Activated CD8-positive, alpha-beta memory T cell treated with anti-CD3 and anti-CD28 coated beads, Interleukin-2, amount 10 ng/mL, durations not matched to agents 7 days and 5 days (primary cell): ENCODE data around the gene SRRM2. TPM values are rescaled to one million over a fixed set of nuclear protein-coding genes. Genes with fewer than 3 reads are reported as not detected.
A peak's percentile ranks its signal among the peaks of the same experiment; 100 is the strongest.

Experiments used
- ATAC-seq: fragments of 150-1000 bp; cut with Tn5 transposase; one replicate; pipeline ENCODE4 v1.10.0; 2021; ENCODE audit warnings: moderate library complexity
- CTCF ChIA-PET: fragments of 350-600 bp; sonication (Branson Sonifier 250); formaldehyde crosslinking; loops from one replicate; lab custom pipeline; 2021; ENCODE audit warnings: antibody characterized with exemption; lab: Charles Lee
- DNase-seq: peaks from one replicate; pipeline ENCODE4 v3.0.0-alpha.2; 2020
- H3K27ac Mint-ChIP-seq: one replicate; pipeline ENCODE4 v1.8.0; 2021; ENCODE audit warnings: mild to moderate bottlenecking, mixed read lengths
- H3K27me3 Mint-ChIP-seq: one replicate; pipeline ENCODE4 v1.8.0; 2021; ENCODE audit warnings: mixed read lengths
- H3K36me3 Mint-ChIP-seq: one replicate; pipeline ENCODE4 v1.8.0; 2021; ENCODE audit warnings: mild to moderate bottlenecking, mixed read lengths
- H3K4me1 Mint-ChIP-seq: one replicate; pipeline ENCODE4 v1.8.0; 2021; ENCODE audit warnings: mixed read lengths
- H3K4me3 Mint-ChIP-seq: one replicate; pipeline ENCODE4 v1.8.0; 2021; ENCODE audit warnings: mild to moderate bottlenecking, moderate library complexity, mixed read lengths
- H3K9me3 Mint-ChIP-seq: one replicate; pipeline ENCODE4 v1.8.0; 2022; ENCODE audit warnings: low read depth, mixed read lengths
- total RNA-seq, 2 experiments: library from RNA; stranded (reverse); gene quantifications; one replicate each; pipeline ENCODE4 v1.2.3, GENCODE V29; 2021

SRRM2 gene
- total RNA-seq, 2 experiments from 2014 or later: 631 to 651 TPM

DNA sequence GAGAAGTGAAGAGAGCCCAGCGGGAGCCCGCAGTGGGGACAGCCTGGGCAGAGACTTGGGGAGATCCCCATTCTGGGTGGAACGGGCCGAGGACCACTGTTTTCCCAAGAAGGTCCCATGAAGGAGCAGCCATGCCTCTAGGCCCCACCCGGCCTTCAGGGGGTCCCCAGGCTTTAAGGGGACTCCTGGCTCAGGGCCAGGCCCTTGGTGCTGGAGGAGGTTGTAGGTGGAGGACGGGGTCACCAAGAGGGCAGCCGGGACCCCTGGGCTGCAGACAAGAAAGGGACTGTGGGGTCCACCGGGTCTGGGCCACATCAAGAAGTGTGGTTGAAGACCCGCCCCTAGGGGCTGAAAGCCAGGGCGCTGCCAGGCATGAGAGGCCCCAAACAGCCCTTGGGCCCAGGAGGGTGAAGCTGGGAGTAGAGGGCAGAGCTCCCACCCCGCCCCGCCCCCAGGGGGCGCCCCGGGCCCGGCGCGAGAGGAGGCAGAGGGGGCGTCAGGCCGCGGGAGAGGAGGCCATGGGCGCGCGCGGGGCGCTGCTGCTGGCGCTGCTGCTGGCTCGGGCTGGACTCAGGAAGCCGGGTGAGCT is 64.4 kb downstream of the SRRM2 start, which contains the start of gene PRSS21:
Gene PRSS21 (plus strand): TSS at position 487 of the 589 bp plus-strand sequence. CDS start 32 bp downstream, at position 519.
- DNase-seq: no peak
- Mint-ChIP-seq H3K9me3 (no peaks in the 10 kb centered on the region), H3K4me1 (peaks cover 1% of the 10 kb centered on the region), H3K36me3 (no peaks in the 10 kb centered on the region), H3K4me3 (peak within 1 kb of the TSS; percentile 33), H3K27ac (no peak within 1 kb of the TSS), H3K27me3 (peaks cover under 1% of the 10 kb centered on the region)
- CTCF ChIA-PET: interaction anchor here (0.7 to 1.7 kb wide), 3 partner anchors 22 to 51 kb away, joined by 3 to 4 read pairs (median 3); no protein-coding TSS in a partner anchor
- peak; percentile 72 for ATAC-seq

DNA sequence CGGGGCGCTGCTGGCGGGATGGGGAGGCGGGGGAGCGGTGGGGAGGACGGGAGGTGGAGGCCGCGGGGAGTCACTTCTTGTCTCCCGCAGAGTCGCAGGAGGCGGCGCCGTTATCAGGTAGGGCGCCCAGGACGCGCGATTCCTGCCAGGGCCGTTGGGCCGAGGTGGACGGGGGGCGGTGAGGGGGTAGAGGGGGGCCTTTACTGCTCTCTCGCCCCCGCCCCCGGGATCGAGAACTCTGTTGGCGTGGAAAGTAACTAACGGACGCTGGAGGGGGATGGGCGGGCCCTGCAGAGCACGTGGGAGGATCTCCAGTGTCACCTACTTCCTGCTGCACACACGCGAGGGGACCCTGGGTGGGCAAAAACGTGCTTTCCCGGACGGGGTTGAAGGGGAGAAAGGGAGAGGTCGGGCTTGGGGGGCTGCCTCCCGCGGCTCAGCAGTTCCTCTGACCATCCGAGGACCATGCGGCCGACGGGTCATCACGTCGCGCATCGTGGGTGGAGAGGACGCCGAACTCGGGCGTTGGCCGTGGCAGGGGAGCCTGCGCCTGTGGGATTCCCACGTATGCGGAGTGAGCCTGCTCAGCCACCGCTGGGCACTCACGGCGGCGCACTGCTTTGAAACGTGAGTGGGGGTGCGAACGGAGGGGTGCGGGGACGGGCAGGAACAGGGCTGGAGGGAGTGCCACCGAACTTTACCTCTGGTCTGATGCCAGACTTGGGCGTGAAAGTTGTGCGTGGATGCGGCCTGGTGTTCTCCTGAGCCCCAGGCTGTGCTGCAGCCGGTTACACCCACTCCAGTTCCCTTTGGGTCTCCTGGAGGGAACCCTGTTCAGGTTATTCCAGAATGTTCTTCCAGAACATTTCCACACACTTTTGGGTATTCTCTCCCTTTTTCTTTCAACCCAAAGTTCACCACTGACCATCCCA is 65.2 kb downstream of the SRRM2 start:
- DNase-seq (no peak), ATAC-seq (peak; percentile 14)
- Mint-ChIP-seq H3K9me3 (no peaks in the 10 kb centered on the region), H3K4me3 (peak overlapping the region; percentile 33), H3K27me3 (peaks cover 3% of the 10 kb centered on the region), H3K36me3 (no peaks in the 10 kb centered on the region), H3K27ac (no peak overlapping the region), H3K4me1 (no peaks in the 10 kb centered on the region)
- CTCF ChIA-PET: interaction anchor here (0.7 to 1.2 kb wide), 2 partner anchors 21 to 26 kb away, joined by 3 read pairs; no protein-coding TSS in a partner anchor

DNA sequence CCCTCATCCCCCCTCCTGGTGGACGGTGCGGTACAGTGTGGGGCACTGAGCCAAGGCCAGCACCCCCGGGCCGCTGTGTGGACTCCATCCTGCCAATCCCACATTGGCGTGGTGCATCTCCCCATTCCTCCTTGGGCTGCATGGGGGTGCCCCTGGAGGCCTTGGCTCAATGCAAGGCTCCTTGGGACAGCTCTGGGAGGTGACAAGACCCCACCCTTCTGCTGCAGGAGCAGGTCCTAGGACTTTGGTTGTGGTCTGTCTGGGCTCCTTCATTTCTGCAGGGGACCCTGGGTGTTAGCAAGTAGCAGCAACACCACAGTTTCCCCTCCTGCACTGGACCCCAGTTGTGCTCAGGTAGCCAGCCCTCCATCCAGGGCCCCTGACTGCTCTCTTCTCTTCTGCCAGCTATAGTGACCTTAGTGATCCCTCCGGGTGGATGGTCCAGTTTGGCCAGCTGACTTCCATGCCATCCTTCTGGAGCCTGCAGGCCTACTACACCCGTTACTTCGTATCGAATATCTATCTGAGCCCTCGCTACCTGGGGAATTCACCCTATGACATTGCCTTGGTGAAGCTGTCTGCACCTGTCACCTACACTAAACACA is 65.9 kb downstream of the SRRM2 start:
- no peaks in the 10 kb centered on the region for H3K9me3 Mint-ChIP-seq
- H3K27me3 Mint-ChIP-seq: peaks cover 3% of the 10 kb centered on the region
- no peak for DNase-seq
- no peak overlapping the region for H3K27ac Mint-ChIP-seq
- ATAC-seq: no peak
- no peaks in the 10 kb centered on the region for H3K4me1 Mint-ChIP-seq
- CTCF ChIA-PET: interaction anchor here (1.2 kb wide), 1 partner anchor 64 kb away, joined by 3 read pairs; the partner anchor contains the start of gene FLYWCH2
- no peaks in the 10 kb centered on the region for H3K36me3 Mint-ChIP-seq
- no peak overlapping the region for H3K4me3 Mint-ChIP-seq

DNA sequence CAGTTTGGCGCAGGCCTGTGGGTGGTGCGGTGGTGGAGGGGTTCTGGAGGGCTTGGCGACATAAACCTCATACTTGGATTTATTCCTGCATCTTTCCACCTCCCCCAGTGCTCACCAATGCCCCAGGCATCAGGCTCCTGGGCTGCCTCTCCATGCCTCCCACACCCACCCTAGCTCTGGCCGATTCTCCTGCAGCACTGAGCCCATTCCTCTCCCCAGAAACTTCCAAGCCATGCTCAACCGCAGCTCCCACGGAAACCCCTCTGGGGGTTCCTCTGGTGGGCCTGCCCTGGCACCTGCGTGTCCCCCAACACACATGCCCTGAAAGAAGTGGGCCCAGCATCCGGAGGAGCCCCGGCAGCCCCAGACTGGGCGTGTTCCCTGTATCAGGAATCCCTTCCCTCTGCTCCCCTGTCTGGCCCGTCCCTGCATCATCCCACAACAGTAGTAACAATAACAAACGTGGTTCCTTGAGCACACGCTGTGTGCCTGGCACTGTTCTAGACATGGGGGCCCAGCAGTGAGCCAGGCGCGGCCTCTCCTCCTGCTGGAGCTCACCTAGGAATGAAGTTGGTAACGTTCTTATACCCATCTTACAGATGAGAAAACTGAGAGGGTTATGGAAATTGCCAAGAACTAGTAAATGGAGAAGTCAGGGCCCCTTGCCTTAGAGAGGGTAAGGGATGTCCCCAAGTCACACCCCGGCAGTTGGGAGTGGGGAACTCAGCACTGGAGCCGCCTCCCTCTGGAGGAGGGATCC is 66.9 kb downstream of the SRRM2 start:
- Mint-ChIP-seq H3K4me1 (no peaks in the 10 kb centered on the region), H3K27ac (no peak overlapping the region), H3K9me3 (no peaks in the 10 kb centered on the region), H3K36me3 (no peaks in the 10 kb centered on the region), H3K4me3 (no peak overlapping the region), H3K27me3 (peaks cover 3% of the 10 kb centered on the region)
- no peak for DNase-seq
- no peak for ATAC-seq
- CTCF ChIA-PET: interaction anchor here (1.2 kb wide), 1 partner anchor 63 kb away, joined by 3 read pairs; the partner anchor contains the start of gene FLYWCH2

DNA sequence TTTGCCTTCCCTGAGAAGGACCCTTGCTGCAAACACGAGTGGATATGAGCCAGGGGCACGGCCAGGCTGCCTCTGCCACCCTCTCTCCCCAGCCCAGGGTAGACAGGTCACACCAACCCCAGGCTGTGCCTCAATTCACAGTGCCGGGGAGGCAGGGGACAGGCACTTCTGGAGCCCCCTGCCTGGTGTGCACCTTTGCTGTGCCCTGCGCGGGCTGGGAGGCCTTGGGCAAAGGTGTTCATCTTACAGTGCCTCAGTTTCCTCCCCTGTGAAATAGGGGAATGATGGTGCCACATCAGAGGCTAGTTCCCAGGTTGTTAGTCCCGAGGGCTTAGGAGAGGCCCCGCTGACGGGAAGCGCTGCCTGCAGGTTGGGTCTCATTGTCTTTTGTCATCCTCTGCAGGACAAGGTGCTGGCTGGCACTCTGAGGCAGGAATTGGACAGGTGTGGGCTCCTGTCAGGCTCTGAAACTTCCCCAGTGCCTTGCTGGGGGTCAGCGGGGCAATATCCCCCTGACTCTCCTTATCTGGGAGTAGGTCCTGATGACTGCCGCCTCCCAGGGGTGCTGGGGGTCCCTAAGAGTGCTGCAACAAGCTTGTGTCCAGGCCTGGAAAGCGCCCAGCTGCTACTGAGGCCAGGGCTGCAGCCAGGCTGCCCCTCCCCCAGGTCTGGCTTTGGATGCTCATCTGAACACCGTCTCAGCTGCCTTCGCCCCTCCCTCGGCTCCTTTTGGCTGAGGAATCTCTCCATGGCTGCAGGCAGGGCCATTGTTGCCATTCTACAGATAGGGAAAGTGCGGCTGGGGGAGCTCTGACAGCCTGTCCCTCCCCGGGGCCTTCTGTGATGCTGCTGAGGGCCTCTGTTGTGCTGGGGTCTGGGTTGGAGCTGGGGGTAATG is 67.7 kb downstream of the SRRM2 start:
- no peaks in the 10 kb centered on the region for H3K9me3 Mint-ChIP-seq
- no peak for ATAC-seq
- no peak overlapping the region for H3K4me3 Mint-ChIP-seq
- H3K36me3 Mint-ChIP-seq: no peaks in the 10 kb centered on the region
- H3K27me3 Mint-ChIP-seq: peaks cover 3% of the 10 kb centered on the region
- CTCF ChIA-PET: interaction anchor here (1.2 kb wide), 1 partner anchor 63 kb away, joined by 3 read pairs; the partner anchor contains the start of gene FLYWCH2
- no peak overlapping the region for H3K27ac Mint-ChIP-seq
- DNase-seq: no peak
- H3K4me1 Mint-ChIP-seq: no peaks in the 10 kb centered on the region

Other genes with a start within 250 kb of the SRRM2 start
- gene ATP6V0C, start 238.7 kb upstream of the SRRM2 start, total RNA-seq: 100 to 1,000 TPM; 104 to 121 TPM
- gene AMDHD2, start 232.3 kb upstream of the SRRM2 start, total RNA-seq: 10 to 100 TPM; 52.5 to 54.2 TPM
- gene CEMP1, start 221.2 kb upstream of the SRRM2 start, total RNA-seq: not detected
- 10 to 100 TPM; 40.3 to 45.1 TPM for gene PDPK1, start 214.6 kb upstream of the SRRM2 start, total RNA-seq
- gene KCTD5, start 70.1 kb upstream of the SRRM2 start, total RNA-seq: 10 to 100 TPM; 34.2 to 41.7 TPM
- 1 to 10 TPM; 1.2 to 1.7 TPM for gene PRSS27, start 32.4 kb upstream of the SRRM2 start, total RNA-seq
- gene ELOB, start 24.6 kb downstream of the SRRM2 start, total RNA-seq: 100 to 1,000 TPM; 260 to 318 TPM
- not detected for gene PRSS33, start 34.9 kb downstream of the SRRM2 start, total RNA-seq
- gene PRSS41, start 45.8 kb downstream of the SRRM2 start, total RNA-seq: not detected
- 10 to 100 TPM in 1 of 2 experiments, 1 to 10 TPM in 1; 6.0 to 10.3 TPM for gene PRSS21, start 64.6 kb downstream of the SRRM2 start, total RNA-seq
- gene ZG16B, start 77.7 kb downstream of the SRRM2 start, total RNA-seq: 1 to 10 TPM; 3.6 to 7.0 TPM
- not detected for gene PRSS22, start 105.5 kb downstream of the SRRM2 start, total RNA-seq
- 10 to 100 TPM; 19.6 to 19.7 TPM for gene FLYWCH2, start 130.6 kb downstream of the SRRM2 start, total RNA-seq
- 10 to 100 TPM; 52.7 to 58.1 TPM for gene FLYWCH1, start 159.3 kb downstream of the SRRM2 start, total RNA-seq
- gene KREMEN2, start 211.6 kb downstream of the SRRM2 start, total RNA-seq: under 1 TPM; 0.35 to 0.40 TPM
- gene PAQR4, start 216.7 kb downstream of the SRRM2 start, total RNA-seq: 10 to 100 TPM; 58.7 to 62.9 TPM
- 100 to 1,000 TPM; 146 to 199 TPM for gene PKMYT1, start 227.8 kb downstream of the SRRM2 start, total RNA-seq